ENCODE data around the gene SV2B. TPM values are rescaled to one million over a fixed set of nuclear protein-coding genes. Genes with fewer than 3 reads are reported as not detected.

Gene SV2B
- total RNA-seq, 1 experiment from 2014 or later, result not detected

GRCh38 chr15:91073077-91073476 is 27.0 kb upstream of the SV2B start:
- no peak overlapping the region for H3K4me3 ChIP-seq
- intact Hi-C loops (cut with micrococcal nuclease; ENCODE audit: unreplicated experiment), result loop anchor here (10.0 kb wide), 1 partner anchor 122 kb away; no protein-coding TSS in a partner anchor
- no peaks in the 10 kb centered on the region for H4K20me1 ChIP-seq (ENCODE audit: insufficient read depth)
- no peaks in the 10 kb centered on the region for H3K36me3 ChIP-seq (ENCODE audit: low read depth)
- H3K79me2 ChIP-seq (ENCODE audit: low read depth), result no peaks in the 10 kb centered on the region
- POLR2A ChIA-PET (ENCODE audit: unreplicated experiment), result no interaction called here
- H3F3A ChIP-seq (ENCODE audit: insufficient read depth, low read depth), result no peaks in the 10 kb centered on the region
- peaks cover 40% of the 10 kb centered on the region for H3K27me3 ChIP-seq (ENCODE audit: insufficient read depth, low read depth)
- no TSS peak for BruUV-seq (replicated peaks)
- H3K27ac ChIP-seq, result no peak overlapping the region
- TF ChIP-seq, protein P1, sequence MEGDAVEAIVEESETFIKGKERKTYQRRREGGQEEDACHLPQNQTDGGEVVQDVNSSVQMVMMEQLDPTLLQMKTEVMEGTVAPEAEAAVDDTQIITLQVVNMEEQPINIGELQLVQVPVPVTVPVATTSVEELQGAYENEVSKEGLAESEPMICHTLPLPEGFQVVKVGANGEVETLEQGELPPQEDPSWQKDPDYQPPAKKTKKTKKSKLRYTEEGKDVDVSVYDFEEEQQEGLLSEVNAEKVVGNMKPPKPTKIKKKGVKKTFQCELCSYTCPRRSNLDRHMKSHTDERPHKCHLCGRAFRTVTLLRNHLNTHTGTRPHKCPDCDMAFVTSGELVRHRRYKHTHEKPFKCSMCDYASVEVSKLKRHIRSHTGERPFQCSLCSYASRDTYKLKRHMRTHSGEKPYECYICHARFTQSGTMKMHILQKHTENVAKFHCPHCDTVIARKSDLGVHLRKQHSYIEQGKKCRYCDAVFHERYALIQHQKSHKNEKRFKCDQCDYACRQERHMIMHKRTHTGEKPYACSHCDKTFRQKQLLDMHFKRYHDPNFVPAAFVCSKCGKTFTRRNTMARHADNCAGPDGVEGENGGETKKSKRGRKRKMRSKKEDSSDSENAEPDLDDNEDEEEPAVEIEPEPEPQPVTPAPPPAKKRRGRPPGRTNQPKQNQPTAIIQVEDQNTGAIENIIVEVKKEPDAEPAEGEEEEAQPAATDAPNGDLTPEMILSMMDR (conservative IDR thresholded peaks at IDR 0.05), result no peak
- no peak for TF ChIP-seq EZH2 (IDR thresholded peaks at IDR 0.05; ENCODE audit: low read depth)
- CTCF ChIA-PET, result no interaction called here
- DNase-seq, result no peak
- no peaks in the 10 kb centered on the region for H3K9me2 ChIP-seq (ENCODE audit: insufficient read depth)
- no peak overlapping the region for H2AFZ ChIP-seq
- H3K4me2 ChIP-seq, result no peak overlapping the region
- H3K4me1 ChIP-seq (replicated peaks; ENCODE audit: insufficient read depth), result no peaks in the 10 kb centered on the region
- no peaks in the 10 kb centered on the region; the same call in 1 of the 2 replicates for H3K9me3 ChIP-seq (ENCODE audit: insufficient read depth, low read depth)

DNA sequence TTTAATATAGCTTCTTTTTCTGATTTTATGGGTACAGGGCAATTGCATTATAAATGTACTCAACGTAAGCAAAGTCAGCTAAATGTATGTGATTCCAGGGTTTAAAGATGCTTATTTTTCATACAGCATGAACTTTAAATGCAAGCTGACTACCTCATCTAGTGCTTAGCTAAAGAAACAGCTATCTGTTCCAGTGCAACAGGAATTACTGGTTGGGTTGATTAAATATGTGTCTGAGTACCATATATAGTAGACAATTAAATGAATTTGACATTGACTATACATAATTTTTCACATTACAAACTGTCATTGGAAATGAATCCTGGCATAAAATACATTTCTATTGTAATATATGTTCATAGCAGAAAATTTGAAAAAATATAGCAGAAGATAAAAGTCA is 26.3 kb upstream of the SV2B start:
- CTCF ChIA-PET, result interaction anchor here (0.7 kb wide), 1 partner anchor 13 kb away, joined by 3 read pairs; no protein-coding TSS in a partner anchor

GRCh38 chr15:91075739-91076138 is 24.3 kb upstream of the SV2B start:
- DNase-seq, result no peak
- BruUV-seq (replicated peaks), result no TSS peak
- intact Hi-C loops (cut with micrococcal nuclease; ENCODE audit: unreplicated experiment), result loop anchor here (10.0 kb wide), 1 partner anchor 119 kb away; no protein-coding TSS in a partner anchor

More for the DNA sequence above, 26.3 kb upstream of the SV2B start:
- no peaks in the 10 kb centered on the region for H3K36me3 ChIP-seq (ENCODE audit: low read depth)
- H3K4me3 ChIP-seq, result no peak overlapping the region
- H2AFZ ChIP-seq, result no peak overlapping the region
- no peaks in the 10 kb centered on the region; the same call in 1 of the 2 replicates for H3K9me3 ChIP-seq (ENCODE audit: insufficient read depth, low read depth)
- no TSS peak for BruUV-seq (replicated peaks)
- intact Hi-C loops (cut with micrococcal nuclease; ENCODE audit: unreplicated experiment), result loop anchor here (10.0 kb wide), 1 partner anchor 121 kb away; no protein-coding TSS in a partner anchor
- H3K27ac ChIP-seq, result no peak overlapping the region
- no peak for DNase-seq
- no peak overlapping the region for H3K4me2 ChIP-seq
- no peaks in the 10 kb centered on the region for H3K4me1 ChIP-seq (replicated peaks; ENCODE audit: insufficient read depth)
- peaks cover 39% of the 10 kb centered on the region for H3K27me3 ChIP-seq (ENCODE audit: insufficient read depth, low read depth)
- H3K9me2 ChIP-seq (ENCODE audit: insufficient read depth), result no peaks in the 10 kb centered on the region
- H3F3A ChIP-seq (ENCODE audit: insufficient read depth, low read depth), result no peaks in the 10 kb centered on the region
- POLR2A ChIA-PET (ENCODE audit: unreplicated experiment), result no interaction called here
- no peak for TF ChIP-seq EZH2 (IDR thresholded peaks at IDR 0.05; ENCODE audit: low read depth)
- TF ChIP-seq, protein P1 (conservative IDR thresholded peaks at IDR 0.05), result no peak
- H3K79me2 ChIP-seq (ENCODE audit: low read depth), result no peaks in the 10 kb centered on the region
- H4K20me1 ChIP-seq (ENCODE audit: insufficient read depth), result no peaks in the 10 kb centered on the region

More at GRCh38 chr15:91075739-91076138, 24.3 kb upstream of the SV2B start:
- H3K9me3 ChIP-seq (ENCODE audit: insufficient read depth, low read depth), result 0 out of 2 replicates have a peak, but pooled peaks cover 4% of the 10 kb centered on the region
- no peaks in the 10 kb centered on the region for H3K36me3 ChIP-seq (ENCODE audit: low read depth)
- POLR2A ChIA-PET (ENCODE audit: unreplicated experiment), result no interaction called here
- CTCF ChIA-PET, result no interaction called here
- H3K9me2 ChIP-seq (ENCODE audit: insufficient read depth), result no peaks in the 10 kb centered on the region
- H2AFZ ChIP-seq, result no peak overlapping the region
- no peaks in the 10 kb centered on the region for H3K79me2 ChIP-seq (ENCODE audit: low read depth)
- no peaks in the 10 kb centered on the region for H4K20me1 ChIP-seq (ENCODE audit: insufficient read depth)
- H3K4me2 ChIP-seq, result no peak overlapping the region
- H3K27ac ChIP-seq, result no peak overlapping the region
- no peaks in the 10 kb centered on the region for H3F3A ChIP-seq (ENCODE audit: insufficient read depth, low read depth)
- H3K4me1 ChIP-seq (replicated peaks; ENCODE audit: insufficient read depth), result no peaks in the 10 kb centered on the region
- no peak overlapping the region for H3K4me3 ChIP-seq
- no peak for TF ChIP-seq EZH2 (IDR thresholded peaks at IDR 0.05; ENCODE audit: low read depth)
- TF ChIP-seq, protein P1 (conservative IDR thresholded peaks at IDR 0.05), result no peak
- peaks cover 40% of the 10 kb centered on the region; the same call in 1 of the 2 replicates for H3K27me3 ChIP-seq (ENCODE audit: insufficient read depth, low read depth)
